Measurements from ENCODE around the gene SLC4A8. TPM values are rescaled to one million over a fixed set of nuclear protein-coding genes. Genes with fewer than 3 reads are reported as not detected.
A peak's percentile ranks its signal among the peaks of the same experiment; 100 is the strongest.

SLC4A8 gene
- total and polyA plus RNA-seq, 8 donors: 0.29 to 9.7 (median 0.97) TPM

GRCh38 chr12:51383269-51383905, 41.2 kb upstream of the SLC4A8 start:
- Histone ChIP-seq H3K36me3 (peaks cover 0 to 48% (median 22%) of the 10 kb centered on the region in 4 donors), H3K27ac (no peak overlapping the region), H3K9me3 (no peaks in the 10 kb centered on the region), H3K4me3 (no peak overlapping the region), H3K27me3 (no peaks in the 10 kb centered on the region), H3K4me1 (peaks cover 0 to 14% (median 5%) of the 10 kb centered on the region in 4 donors)
- TF ChIP-seq POLR2AphosphoS5 (IDR thresholded peaks at IDR 0.05) (no peak), CTCF (IDR thresholded peaks at IDR 0.05) (no peak), EP300 (IDR thresholded peaks at IDR 0.05) (no peak), POLR2A (IDR thresholded peaks at IDR 0.05) (no peak)
- WGBS, 5 donors: 65 to 84% (median 66%) methylated on average over 6 of the region's 6 CpGs
- intact Hi-C loops (cut with DNase I; ENCODE audit: low total_unique reads): no loop called here
- DNase-seq: no peak

- Histone ChIP-seq H3K4me1 (peaks cover 0 to 40% (median 22%) of the 10 kb centered on the region in 4 donors), H3K27ac (peak overlapping the region; percentile 49 to 87 (median 79)), H3K27me3 (peaks cover 0 to 12% (median 1%) of the 10 kb centered on the region in 3 donors), H3K4me3 (no peak overlapping the region), H3K9me3 (no peaks in the 10 kb centered on the region), H3K36me3 (peaks cover 0 to 25% (median 6%) of the 10 kb centered on the region in 4 donors)
- intact Hi-C loops (cut with DNase I; ENCODE audit: low total_unique reads): no loop called here
- peak in 1 of 2 donors; percentile 82 for DNase-seq
- 29 to 52% (median 38%) methylated on average over 4 of the region's 4 CpGs for WGBS, 5 donors
- no peak for TF ChIP-seq EP300 (IDR thresholded peaks at IDR 0.05)
- TF ChIP-seq CTCF (IDR thresholded peaks at IDR 0.05): no peak
- peak in 2 of 3 donors; percentile 51 to 68 for TF ChIP-seq POLR2AphosphoS5 (IDR thresholded peaks at IDR 0.05)
- TF ChIP-seq POLR2A (IDR thresholded peaks at IDR 0.05): no peak
Measured at GRCh38 chr12:51386351-51386750, 38.3 kb upstream of the SLC4A8 start.

GRCh38 chr12:51388069-51388799, 36.4 kb upstream of the SLC4A8 start:
- Histone ChIP-seq H3K4me1 (peaks cover 0 to 59% (median 36%) of the 10 kb centered on the region in 4 donors), H3K27ac (peak overlapping the region in 4 of 5 donors; percentile 28 to 87 (median 68)), H3K27me3 (peaks cover 0 to 28% (median 9%) of the 10 kb centered on the region in 3 donors), H3K36me3 (peaks cover 0 to 7% (median 0%) of the 10 kb centered on the region in 4 donors), H3K9me3 (no peaks in the 10 kb centered on the region), H3K4me3 (no peak overlapping the region)
- TF ChIP-seq EP300 (IDR thresholded peaks at IDR 0.05) (no peak), CTCF (IDR thresholded peaks at IDR 0.05) (no peak), POLR2A (IDR thresholded peaks at IDR 0.05) (no peak), POLR2AphosphoS5 (IDR thresholded peaks at IDR 0.05) (no peak)
- peak in 1 of 2 donors; percentile 55 for DNase-seq
- 50 to 58% (median 56%) methylated on average over 10 of the region's 10 CpGs for WGBS, 5 donors
- intact Hi-C loops (cut with DNase I; ENCODE audit: low total_unique reads): no loop called here

GRCh38 chr12:51388846-51389245, 35.8 kb upstream of the SLC4A8 start:
- DNase-seq: no peak
- WGBS, 5 donors: 68 to 82% (median 72%) methylated on average over 5 of the region's 5 CpGs
- Histone ChIP-seq H3K36me3 (peaks cover 0 to 3% (median 0%) of the 10 kb centered on the region in 4 donors), H3K27ac (peak overlapping the region in 4 of 5 donors; percentile 28 to 87 (median 68)), H3K9me3 (no peaks in the 10 kb centered on the region), H3K4me3 (no peak overlapping the region), H3K4me1 (peaks cover 0 to 65% (median 37%) of the 10 kb centered on the region in 4 donors), H3K27me3 (peaks cover 0 to 34% (median 9%) of the 10 kb centered on the region in 3 donors)
- intact Hi-C loops (cut with DNase I; ENCODE audit: low total_unique reads): no loop called here
- TF ChIP-seq EP300 (IDR thresholded peaks at IDR 0.05): no peak
- no peak for TF ChIP-seq CTCF (IDR thresholded peaks at IDR 0.05)
- TF ChIP-seq POLR2AphosphoS5 (IDR thresholded peaks at IDR 0.05): no peak
- TF ChIP-seq POLR2A (IDR thresholded peaks at IDR 0.05): no peak
